Aorta (tissue), 5 donors: Measurements from ENCODE around the gene ETS2. TPM values are rescaled to one million over a fixed set of nuclear protein-coding genes. Genes with fewer than 3 reads are reported as not detected.

Experiments
- ATAC-seq: fragments of 200-7000 bp; cut with Tn5 transposase; one replicate; pipeline ENCODE4 v1.9.1; 2022; ENCODE audit warnings: moderate library complexity; ENCODE audit not compliant: low FRiP score
- DNase-seq, 2 donors: peaks; one replicate each; pipeline ENCODE4 v3.0.0-alpha.2; 2020
- H3K27ac ChIP-seq, 2 donors: one replicate each; pipeline ENCODE4 v1.5.1; 2013; ENCODE audit warnings: low read length in 2 of 2, mild to moderate bottlenecking in 2 of 2, moderate library complexity in 2 of 2, control low read depth in 1 of 2, inconsistent platforms in 1 of 2, low read depth in 1 of 2
- H3K27me3 ChIP-seq, 2 donors: one replicate each; pipeline ENCODE4 v1.6.1; 2013; ENCODE audit warnings: control low read depth in 1 of 2, low read length in 1 of 2, mild to moderate bottlenecking in 1 of 2, moderate library complexity in 1 of 2; ENCODE audit not compliant: insufficient read depth in 2 of 2, control insufficient read depth in 1 of 2
- H3K36me3 ChIP-seq, 2 donors: one replicate each; pipeline ENCODE4 v1.6.1; 2013; ENCODE audit warnings: control low read depth in 1 of 2, low read length in 1 of 2, mild to moderate bottlenecking in 1 of 2; ENCODE audit not compliant: insufficient read depth in 2 of 2, control insufficient read depth in 1 of 2
- H3K4me1 ChIP-seq, 2 donors: one replicate each; pipeline ENCODE4 v1.6.1; 2013; ENCODE audit warnings: low read length in 2 of 2, control low read depth in 1 of 2, mild to moderate bottlenecking in 1 of 2, moderate library complexity in 1 of 2; ENCODE audit not compliant: insufficient read depth in 2 of 2, control insufficient read depth in 1 of 2
- H3K4me3 ChIP-seq, 2 donors: one replicate each; pipeline ENCODE4 v1.5.1; 2013; ENCODE audit warnings: low read length in 2 of 2, control low read depth in 1 of 2, mild to moderate bottlenecking in 1 of 2
- H3K9me3 ChIP-seq: one replicate; pipeline ENCODE4 v1.6.1; 2013; ENCODE audit warnings: mild to moderate bottlenecking, low read length; ENCODE audit not compliant: control insufficient read depth
- WGBS, 2 donors: extraction: QIAGEN DNeasy Blood & Tissue Kit; methylation state at CpG; one replicate each; pipeline ENCODE4 v1.1.7; 2013; 5-methylcytosine and 5-hydroxymethylcytosine counted together
- intact Hi-C, 2 donors: fragments of 100-400 bp; cut with DNase I; formaldehyde crosslinking; loops; one replicate each; pipeline versions ENCODE4 v1.14.2 to v1.15.0; 2022
- polyA plus RNA-seq, 2 donors: library from polyadenylated mRNA; stranded (reverse); fragments of 200-250 nt; gene quantifications; one replicate each; pipeline ENCODE4 v1.2.3, GENCODE V29; 2013
- total RNA-seq, 2 donors: library from RNA; stranded (reverse); fragmentation: NEBNext Ultra II Directional; extraction: Animal tissue kit (Norgen Biotek cat#: 25700); gene quantifications; one replicate each; pipeline ENCODE4 v1.2.1, GENCODE V29; 2021
- donor health status: healthy with polysubstance abuse.
- donor health status: Bipolar disorder and iron deficiency.
- donor health status: DM: no; HTN: no; CAD: no.
- donor health status: DM: no; HTN: no; CAD: no.
- donor health status: DM: yes; HTN: yes; CAD: no.

ETS2 gene
- total and polyA plus RNA-seq, 4 donors: 40.2 to 232 (median 111) TPM

- no peaks in the 10 kb centered on the region for H3K9me3 ChIP-seq
- ATAC-seq (no peak), DNase-seq (no peak)
- H3K27me3 ChIP-seq: no peaks in the 10 kb centered on the region
- H3K4me3 ChIP-seq: no peak overlapping the region
- H3K27ac ChIP-seq: no peak overlapping the region
- 84 to 85% methylated on average over 5 of the region's 5 CpGs for WGBS, 2 donors
- intact Hi-C loops: no loop called here
- no peaks in the 10 kb centered on the region for H3K36me3 ChIP-seq
- H3K4me1 ChIP-seq: no peaks in the 10 kb centered on the region
Observed at GRCh38 chr21:38859852-38860251, 54.1 kb downstream of the ETS2 start.

- Histone ChIP-seq H3K27me3 (no peaks in the 10 kb centered on the region), H3K27ac (no peak overlapping the region), H3K36me3 (no peaks in the 10 kb centered on the region), H3K4me3 (no peak overlapping the region), H3K4me1 (no peaks in the 10 kb centered on the region), H3K9me3 (no peaks in the 10 kb centered on the region)
- ATAC-seq (no peak), DNase-seq (no peak)
- WGBS, 2 donors: 82% methylated on average over 6 of the region's 6 CpGs
- intact Hi-C loops: no loop called here
Observed at GRCh38 chr21:38861056-38861455, 55.3 kb downstream of the ETS2 start.

GRCh38 chr21:38861989-38862683 lies 56.4 kb downstream of the ETS2 start:
- Histone ChIP-seq H3K4me3 (no peak overlapping the region), H3K4me1 (no peaks in the 10 kb centered on the region), H3K9me3 (no peaks in the 10 kb centered on the region), H3K36me3 (no peaks in the 10 kb centered on the region), H3K27ac (no peak overlapping the region), H3K27me3 (no peaks in the 10 kb centered on the region)
- ATAC-seq: no peak
- DNase-seq: no peak
- WGBS, 2 donors: 90 to 92% methylated on average over 8 of the region's 8 CpGs
- intact Hi-C loops: no loop called here

- Histone ChIP-seq H3K27me3 (no peaks in the 10 kb centered on the region), H3K27ac (no peak overlapping the region), H3K36me3 (no peaks in the 10 kb centered on the region), H3K9me3 (no peaks in the 10 kb centered on the region), H3K4me3 (no peak overlapping the region), H3K4me1 (no peaks in the 10 kb centered on the region)
- ATAC-seq (no peak), DNase-seq (no peak)
- intact Hi-C loops: no loop called here
- 98% methylated on average over 2 of the region's 2 CpGs for WGBS, 2 donors
Observed at GRCh38 chr21:38863291-38863690, 57.6 kb downstream of the ETS2 start.

GRCh38 chr21:38863843-38864363 lies 58.2 kb downstream of the ETS2 start:
- 91 to 95% methylated on average over 8 of the region's 8 CpGs for WGBS, 2 donors
- no peaks in the 10 kb centered on the region for H3K9me3 ChIP-seq
- intact Hi-C loops: no loop called here
- no peak overlapping the region for H3K4me3 ChIP-seq
- no peak for DNase-seq
- H3K36me3 ChIP-seq: no peaks in the 10 kb centered on the region
- H3K27ac ChIP-seq: no peak overlapping the region
- H3K27me3 ChIP-seq: no peaks in the 10 kb centered on the region
- H3K4me1 ChIP-seq: no peaks in the 10 kb centered on the region
- ATAC-seq: no peak

- no peak for DNase-seq
- no peak for ATAC-seq
- no peaks in the 10 kb centered on the region for H3K27me3 ChIP-seq
- no peaks in the 10 kb centered on the region for H3K4me1 ChIP-seq
- H3K36me3 ChIP-seq: no peaks in the 10 kb centered on the region
- intact Hi-C loops: no loop called here
- H3K27ac ChIP-seq: no peak overlapping the region
- H3K9me3 ChIP-seq: no peaks in the 10 kb centered on the region
- H3K4me3 ChIP-seq: no peak overlapping the region
- 81 to 82% methylated on average over 3 of the region's 3 CpGs for WGBS, 2 donors
Observed at GRCh38 chr21:38864964-38865363, 59.2 kb downstream of the ETS2 start.

GRCh38 chr21:38869196-38869595 lies 63.5 kb downstream of the ETS2 start:
- no peaks in the 10 kb centered on the region for H3K9me3 ChIP-seq
- no peaks in the 10 kb centered on the region for H3K36me3 ChIP-seq
- ATAC-seq: no peak
- peak in 1 of 2 donors; percentile 52 for DNase-seq
- no peaks in the 10 kb centered on the region for H3K4me1 ChIP-seq
- intact Hi-C loops: no loop called here
- no peaks in the 10 kb centered on the region for H3K27me3 ChIP-seq
- 92 to 95% methylated on average over 3 of the region's 3 CpGs for WGBS, 2 donors
- no peak overlapping the region for H3K4me3 ChIP-seq
- H3K27ac ChIP-seq: no peak overlapping the region

GRCh38 chr21:38869946-38870345 lies 64.2 kb downstream of the ETS2 start:
- ATAC-seq: no peak
- H3K9me3 ChIP-seq: no peaks in the 10 kb centered on the region
- intact Hi-C loops: no loop called here

More at GRCh38 chr21:38869946-38870345, 64.2 kb downstream of the ETS2 start:
- H3K27me3 ChIP-seq: no peaks in the 10 kb centered on the region
- no peak for DNase-seq
- H3K27ac ChIP-seq: no peak overlapping the region
- WGBS, 2 donors: 73 to 84% methylated on average over 3 of the region's 3 CpGs
- H3K4me3 ChIP-seq: no peak overlapping the region
- no peaks in the 10 kb centered on the region for H3K4me1 ChIP-seq
- H3K36me3 ChIP-seq: no peaks in the 10 kb centered on the region
